Heart left ventricle (tissue), 16 donors: Measurements from ENCODE around the gene SERPING1. TPM values are rescaled to one million over a fixed set of nuclear protein-coding genes. Genes with fewer than 3 reads are reported as not detected.

ENCODE experiments used
- ATAC-seq, 4 donors: fragments of 200-7000 bp; cut with Tn5 transposase; one replicate each; pipeline ENCODE4 v1.9.1; 2020 to 2022; ENCODE audit warnings: moderate library complexity in 4 of 4, mild to moderate bottlenecking in 3 of 4, moderate number of reproducible peaks in 1 of 4
- DNase-seq, 5 donors: peaks; one replicate each; pipeline ENCODE4 v3.0.0-alpha.2; 2020
- H3K27ac ChIP-seq, 12 donors: fragments of 200-600 bp; sonication (generic) in 4 of 12; one replicate each; pipeline versions ENCODE4 v1.5.0 to v1.8.0; 2016 to 2022; ENCODE audit warnings: mild to moderate bottlenecking in 2 of 12
- H3K27me3 ChIP-seq, 9 donors: fragments of 200-600 bp; sonication (generic) in 2 of 9; one replicate each; pipeline versions ENCODE4 v1.5.1 to v1.8.0; 2016 to 2022; ENCODE audit warnings: mild to moderate bottlenecking in 3 of 9
- H3K36me3 ChIP-seq, 9 donors: fragments of 200-600 bp; sonication (generic) in 2 of 9; one replicate each; pipeline versions ENCODE4 v1.5.0 to v1.8.0; 2018 to 2022; ENCODE audit warnings: mild to moderate bottlenecking in 2 of 9
- H3K4me1 ChIP-seq, 12 donors: fragments of 200-600 bp; sonication (generic) in 4 of 12; one replicate each; pipeline versions ENCODE4 v1.5.0 to v1.8.0; 2016 to 2022; ENCODE audit warnings: mild to moderate bottlenecking in 3 of 12
- H3K4me3 ChIP-seq, 12 donors: fragments of 200-600 bp; sonication (generic) in 4 of 12; one replicate each; pipeline versions ENCODE4 v1.5.0 to v1.8.0; 2017 to 2022; ENCODE audit warnings: mild to moderate bottlenecking in 9 of 12, moderate library complexity in 4 of 12
- H3K9me3 ChIP-seq, 12 donors: fragments of 200-600 bp; sonication (generic) in 4 of 12; one replicate each; pipeline versions ENCODE4 v1.5.0 to v1.8.0; 2016 to 2022; ENCODE audit warnings: mild to moderate bottlenecking in 1 of 12
- POLR2A ChIP-seq, 2 donors: fragments of 450-650 bp; IDR thresholded peaks; one replicate each; pipeline ENCODE4 v1.6.1; 2017; ENCODE audit warnings: antibody characterized with exemption in 2 of 2, mild to moderate bottlenecking in 2 of 2, moderate library complexity in 2 of 2
- WGBS, 4 donors: extraction: QIAGEN DNeasy Blood & Tissue Kit in 2 of 4; methylation state at CpG; one replicate each; pipeline versions ENCODE4 v1.1.5 to v1.1.7; 2013 to 2018; 5-methylcytosine and 5-hydroxymethylcytosine counted together
- intact Hi-C, 10 donors: fragments of 100-400 bp; cut with DNase I; formaldehyde crosslinking; loops; one replicate each; pipeline versions ENCODE4 v1.11.1 to v1.14.2; 2022
- microRNA counts, 2 donors: library from miRNA; unstranded; fragments of <30 nt; microRNA quantifications; one replicate each; lab custom pipeline; 2016
- microRNA-seq, 4 donors: library from miRNA; unstranded; fragments of <30 nt; microRNA quantifications; one replicate each; pipeline versions ENCODE4 to v1.2.0, GENCODE V29; 2017 to 2020
- polyA plus RNA-seq, 2 donors: library from polyadenylated mRNA; stranded (reverse); fragments of 200-250 nt; gene quantifications; one replicate each; pipeline ENCODE4 v1.2.3, GENCODE V29; 2013
- total RNA-seq, 9 donors: library from RNA; depleted of rRNA in 2 of 9; stranded (reverse); fragments of >200 nt in 2 of 9; fragmentation: NEBNext Ultra II Directional in 3 of 9; extraction: Animal tissue kit (Norgen Biotek cat#: 25700) in 3 of 9; gene quantifications; one replicate each; pipeline versions ENCODE4 v1.1.0 to v1.2.4, GENCODE V29; 2016 to 2023
- TF ChIP-seq, protein P1 (sequence below), 12 donors: fragments of 200-600 bp; sonication (generic) in 4 of 12; IDR thresholded peaks; one replicate each; pipeline versions ENCODE4 v1.5.0 to v1.8.0; 2018 to 2022; ENCODE audit warnings: antibody characterized with exemption in 12 of 12, mild to moderate bottlenecking in 5 of 12
- donor health status: ischemic (EF 13 %, LVEDD 7.1; RV severe dilation, severe dysfunction).
- donor health status: healthy with polysubstance abuse.
- donor health status: DM: no; HTN: yes; CAD: no.
- donor health status: DM: no; HTN: no; CAD: no.
- donor health status: ischemic (EF 25% LVEDD 6.9; RV normal size, moderate dysfunction).
- donor health status: ischemic (EF 25% LVEDD 5.7; RV mildly dilated, moderate dysfunction).
- donor health status: healthy.
- donor health status: DM: yes; HTN: yes; CAD: no.
- donor health status: ischemic (EF 35%, LVEDD 5.7; RV mildly dilated, moderate dysfunction).
- donor health status: nonischemic (EF 11% LVEDD 7.7; RV severe dilation, severe dysfunction).
- donor health status: DM: yes; HTN: yes; CAD: no.
- donor health status: PGD.
- donor health status: ischemic (EF 29% LVEDD 5.4; RV normal size, mild dysfunction).
- donor health status: nonischemic (EF 23%, LVEDD 6.1; RV moderate dilation, normal function).

Gene SERPING1
- total and polyA plus RNA-seq, 11 donors, result 55.5 to 344 (median 87.0) TPM

DNA sequence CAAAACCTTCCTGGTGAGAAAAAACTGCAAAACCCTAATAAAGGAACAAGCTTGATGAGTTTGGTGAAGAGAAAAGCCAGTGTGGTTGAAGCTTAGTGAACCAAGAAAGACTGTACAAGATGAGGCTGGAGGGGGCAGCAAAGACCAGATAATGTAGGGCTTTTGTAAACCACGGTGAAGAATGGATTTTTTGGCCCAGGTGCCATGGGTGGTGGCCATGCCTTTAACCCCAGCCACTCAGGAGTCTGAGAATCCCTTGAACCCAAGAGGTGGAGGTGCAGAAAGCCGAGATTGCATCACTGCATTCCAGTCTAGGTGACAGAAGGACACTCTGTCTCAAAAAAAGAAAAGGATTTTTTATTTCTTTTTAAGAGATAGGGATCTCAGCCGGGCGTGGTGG lies 65.4 kb downstream of the SERPING1 start:
- Histone ChIP-seq H3K4me1 (peaks cover 0 to 18% (median 15%) of the 10 kb centered on the region in 12 donors), H3K36me3 (peaks cover 0 to 42% (median 38%) of the 10 kb centered on the region in 9 donors), H3K27me3 (no peaks in the 10 kb centered on the region), H3K4me3 (no peak overlapping the region), H3K27ac (no peak overlapping the region), H3K9me3 (no peaks in the 10 kb centered on the region)
- intact Hi-C loops, result loop anchor here in 2 of 10 donors (10.0 kb wide), 2 partner anchors 82 to 142 kb away; partner anchors contain the start of gene SELENOH (in 1 of the 2)
- ATAC-seq (no peak), DNase-seq (no peak)
- WGBS, 4 donors, result 68 to 74% (median 70%) methylated on average over 4 of the region's 4 CpGs
- no peak for TF ChIP-seq POLR2A (IDR thresholded peaks at IDR 0.05)
- TF ChIP-seq, protein P1, sequence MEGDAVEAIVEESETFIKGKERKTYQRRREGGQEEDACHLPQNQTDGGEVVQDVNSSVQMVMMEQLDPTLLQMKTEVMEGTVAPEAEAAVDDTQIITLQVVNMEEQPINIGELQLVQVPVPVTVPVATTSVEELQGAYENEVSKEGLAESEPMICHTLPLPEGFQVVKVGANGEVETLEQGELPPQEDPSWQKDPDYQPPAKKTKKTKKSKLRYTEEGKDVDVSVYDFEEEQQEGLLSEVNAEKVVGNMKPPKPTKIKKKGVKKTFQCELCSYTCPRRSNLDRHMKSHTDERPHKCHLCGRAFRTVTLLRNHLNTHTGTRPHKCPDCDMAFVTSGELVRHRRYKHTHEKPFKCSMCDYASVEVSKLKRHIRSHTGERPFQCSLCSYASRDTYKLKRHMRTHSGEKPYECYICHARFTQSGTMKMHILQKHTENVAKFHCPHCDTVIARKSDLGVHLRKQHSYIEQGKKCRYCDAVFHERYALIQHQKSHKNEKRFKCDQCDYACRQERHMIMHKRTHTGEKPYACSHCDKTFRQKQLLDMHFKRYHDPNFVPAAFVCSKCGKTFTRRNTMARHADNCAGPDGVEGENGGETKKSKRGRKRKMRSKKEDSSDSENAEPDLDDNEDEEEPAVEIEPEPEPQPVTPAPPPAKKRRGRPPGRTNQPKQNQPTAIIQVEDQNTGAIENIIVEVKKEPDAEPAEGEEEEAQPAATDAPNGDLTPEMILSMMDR (IDR thresholded peaks at IDR 0.05), result no peak

DNA sequence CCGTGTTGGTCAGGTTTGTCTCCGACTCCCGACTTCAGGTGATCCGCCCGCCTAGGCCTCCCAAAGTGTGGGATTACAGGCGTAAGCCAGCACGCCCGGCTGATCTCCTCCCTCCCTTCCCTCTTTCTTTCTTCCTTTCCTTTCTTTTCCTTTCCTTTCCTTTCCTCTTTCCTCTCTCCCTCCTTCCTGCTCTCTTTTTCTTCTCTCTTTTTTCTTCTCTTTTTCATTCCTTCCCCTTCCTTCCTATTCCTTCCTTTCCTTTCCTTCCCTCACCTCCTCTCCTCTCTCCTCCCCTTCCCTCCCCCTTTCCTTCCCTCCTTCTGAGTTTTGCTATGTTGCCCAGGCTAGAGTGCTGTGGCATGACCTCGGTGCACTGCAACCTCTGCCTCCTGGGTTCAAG lies 66.5 kb downstream of the SERPING1 start:
- no peak for DNase-seq
- Histone ChIP-seq H3K36me3 (peaks cover 0 to 42% (median 38%) of the 10 kb centered on the region in 9 donors), H3K4me3 (no peak overlapping the region), H3K27me3 (no peaks in the 10 kb centered on the region), H3K27ac (no peak overlapping the region), H3K4me1 (peaks cover 0 to 12% (median 8%) of the 10 kb centered on the region in 12 donors), H3K9me3 (no peaks in the 10 kb centered on the region)
- intact Hi-C loops, result loop anchor here in 2 of 10 donors (10.0 kb wide), 2 partner anchors 81 to 141 kb away; partner anchors contain the start of gene SELENOH (in 1 of the 2)
- TF ChIP-seq, protein P1 (IDR thresholded peaks at IDR 0.05), result no peak
- no peak for TF ChIP-seq POLR2A (IDR thresholded peaks at IDR 0.05)
- whole genome bisulfite sequencing, 4 donors, result 81 to 91% (median 87%) methylated on average over 9 of the region's 9 CpGs
- ATAC-seq, result no peak

MicroRNAs encoded within 50 kb of the gene (microRNA counts, 767-probe panel; counts per million panel counts)
- microRNA hsa-miR-130a-3p (lab: Ali Mortazavi, UCI), result 4,444 to 4,671 counts per million in 2 donors

Small RNA genes within 50 kb of the gene (microRNA-seq; reads per million reads assigned to microRNA genes)
- gene MIR130A, result 2,236 to 7,982 (median 4,341) reads per million in 4 donors

Other genes with a start within 250 kb of the SERPING1 start
- gene PRG3, start 216.5 kb upstream of the SERPING1 start, total RNA-seq, result not detected
- gene PRG3, start 216.5 kb upstream of the SERPING1 start, polyA plus RNA-seq, result not detected
- under 1 TPM in 4 of 9 donors, not detected in 5; 0.14 to 0.27 (median 0.22) TPM for gene PRG2, start 207.0 kb upstream of the SERPING1 start, total RNA-seq
- under 1 TPM in 1 of 2 donors, not detected in 1; 0.04 TPM for gene PRG2, start 207.0 kb upstream of the SERPING1 start, polyA plus RNA-seq
- 10 to 100 TPM; 13.5 to 56.9 (median 24.7) TPM for gene SLC43A3, start 170.6 kb upstream of the SERPING1 start, total RNA-seq
- 10 to 100 TPM; 14.6 to 17.9 TPM for gene SLC43A3, start 170.6 kb upstream of the SERPING1 start, polyA plus RNA-seq
- 1 to 10 TPM in 5 of 9 donors, under 1 TPM in 4; 0.58 to 2.1 (median 1.1) TPM for gene RTN4RL2, start 137.2 kb upstream of the SERPING1 start, total RNA-seq
- 1 to 10 TPM; 1.0 to 1.1 TPM for gene RTN4RL2, start 137.2 kb upstream of the SERPING1 start, polyA plus RNA-seq
- 10 to 100 TPM in 1 of 9 donors, 1 to 10 TPM in 8; 2.7 to 12.3 (median 5.4) TPM for gene SLC43A1, start 82.0 kb upstream of the SERPING1 start, total RNA-seq
- 1 to 10 TPM; 6.6 TPM for gene SLC43A1, start 82.0 kb upstream of the SERPING1 start, polyA plus RNA-seq
- 10 to 100 TPM; 36.6 to 81.5 (median 46.4) TPM for gene TIMM10, start 66.9 kb upstream of the SERPING1 start, total RNA-seq
- gene TIMM10, start 66.9 kb upstream of the SERPING1 start, polyA plus RNA-seq, result 100 to 1,000 TPM in 1 of 2 donors, 10 to 100 TPM in 1; 42.0 to 135 TPM
- gene SMTNL1, start 60.1 kb upstream of the SERPING1 start, total RNA-seq, result not detected
- gene SMTNL1, start 60.1 kb upstream of the SERPING1 start, polyA plus RNA-seq, result not detected
- gene UBE2L6, start 30.0 kb upstream of the SERPING1 start, total RNA-seq, result 100 to 1,000 TPM in 1 of 9 donors, 10 to 100 TPM in 8; 11.2 to 175 (median 14.5) TPM
- gene UBE2L6, start 30.0 kb upstream of the SERPING1 start, polyA plus RNA-seq, result 10 to 100 TPM; 10.2 to 16.4 TPM
- 1 to 10 TPM in 2 of 9 donors, under 1 TPM in 7; 0.16 to 2.2 (median 0.67) TPM for gene YPEL4, start 52.2 kb downstream of the SERPING1 start, total RNA-seq
- gene YPEL4, start 52.2 kb downstream of the SERPING1 start, polyA plus RNA-seq, result 1 to 10 TPM in 1 of 2 donors, under 1 TPM in 1; 0.28 to 1.2 TPM
- gene CLP1, start 60.1 kb downstream of the SERPING1 start, total RNA-seq, result 10 to 100 TPM in 2 of 9 donors, 1 to 10 TPM in 7; 5.5 to 11.6 (median 8.2) TPM
- gene CLP1, start 60.1 kb downstream of the SERPING1 start, polyA plus RNA-seq, result 10 to 100 TPM in 1 of 2 donors, 1 to 10 TPM in 1; 3.0 to 11.9 TPM
- gene ZDHHC5, start 70.4 kb downstream of the SERPING1 start, total RNA-seq, result 10 to 100 TPM; 32.5 to 63.6 (median 45.7) TPM
- 10 to 100 TPM; 21.9 to 50.3 TPM for gene ZDHHC5, start 70.4 kb downstream of the SERPING1 start, polyA plus RNA-seq
- gene MED19, start 114.5 kb downstream of the SERPING1 start, total RNA-seq, result 10 to 100 TPM in 2 of 9 donors, 1 to 10 TPM in 7; 6.0 to 12.4 (median 6.9) TPM
- 10 to 100 TPM in 1 of 2 donors, 1 to 10 TPM in 1; 6.1 to 19.8 TPM for gene MED19, start 114.5 kb downstream of the SERPING1 start, polyA plus RNA-seq
- 10 to 100 TPM; 46.7 to 78.2 (median 65.8) TPM for gene TMX2, start 114.9 kb downstream of the SERPING1 start, total RNA-seq
- gene TMX2, start 114.9 kb downstream of the SERPING1 start, polyA plus RNA-seq, result 100 to 1,000 TPM in 1 of 2 donors, 10 to 100 TPM in 1; 53.6 to 165 TPM
- 100 to 1,000 TPM in 1 of 9 donors, 10 to 100 TPM in 8; 56.8 to 134 (median 85.7) TPM for gene SELENOH, start 143.8 kb downstream of the SERPING1 start, total RNA-seq
- 100 to 1,000 TPM in 1 of 2 donors, 10 to 100 TPM in 1; 68.8 to 116 TPM for gene SELENOH, start 143.8 kb downstream of the SERPING1 start, polyA plus RNA-seq
- not detected for gene BTBD18, start 154.1 kb downstream of the SERPING1 start, total RNA-seq
- under 1 TPM in 1 of 2 donors, not detected in 1; 0.11 TPM for gene BTBD18, start 154.1 kb downstream of the SERPING1 start, polyA plus RNA-seq
- gene CTNND1, start 164.1 kb downstream of the SERPING1 start, total RNA-seq, result 100 to 1,000 TPM in 1 of 9 donors, 10 to 100 TPM in 8; 51.4 to 105 (median 60.8) TPM
- gene CTNND1, start 164.1 kb downstream of the SERPING1 start, polyA plus RNA-seq, result 10 to 100 TPM; 19.7 to 40.3 TPM